ENCODE results near the gene WDFY1. TPM values are rescaled to one million over a fixed set of nuclear protein-coding genes. Genes with fewer than 3 reads are reported as not detected.

The WDFY1 gene
- total and polyA plus RNA-seq, 11 donors = 5.6 to 30.5 (median 14.2) TPM

DNA sequence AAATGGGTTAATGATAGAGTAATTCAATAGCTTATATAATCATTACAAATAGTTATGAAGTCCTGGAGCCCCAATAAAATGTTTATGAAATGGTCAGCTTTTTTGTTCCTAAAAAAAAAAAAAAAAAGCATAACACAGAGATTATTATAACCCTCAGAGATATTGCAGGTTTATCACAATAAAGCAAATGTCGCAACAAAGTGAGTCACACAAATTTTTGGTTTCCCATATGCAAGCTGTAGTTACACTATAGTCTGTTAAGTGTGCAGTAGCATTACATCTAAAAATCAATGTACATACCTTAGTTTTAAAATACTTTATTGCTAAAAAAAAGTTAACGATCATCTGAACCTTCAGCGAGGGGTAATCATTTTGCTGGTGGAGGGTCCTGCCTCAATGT is 20.0 kb downstream of the WDFY1 start:
- DNase-seq (no peak), ATAC-seq (no peak)
- intact Hi-C loops (cut with DNase I) = no loop called here
- no peaks in the 10 kb centered on the region for H3K27me3 ChIP-seq
- 96 to 98% (median 97%) methylated on average over 3 of the region's 3 CpGs for WGBS, 4 donors
- H3K4me3 ChIP-seq = no peak overlapping the region
- peaks cover 0 to 8% (median 0%) of the 10 kb centered on the region in 9 donors for H3K36me3 ChIP-seq
- H3K9me3 ChIP-seq = peaks cover 0 to 19% (median 6%) of the 10 kb centered on the region in 12 donors
- H3K27ac ChIP-seq = no peak overlapping the region
- H3K4me1 ChIP-seq = peaks cover 0 to 62% (median 6%) of the 10 kb centered on the region in 12 donors
- TF ChIP-seq POLR2A (IDR thresholded peaks at IDR 0.05) = no peak
- TF ChIP-seq, protein P1, sequence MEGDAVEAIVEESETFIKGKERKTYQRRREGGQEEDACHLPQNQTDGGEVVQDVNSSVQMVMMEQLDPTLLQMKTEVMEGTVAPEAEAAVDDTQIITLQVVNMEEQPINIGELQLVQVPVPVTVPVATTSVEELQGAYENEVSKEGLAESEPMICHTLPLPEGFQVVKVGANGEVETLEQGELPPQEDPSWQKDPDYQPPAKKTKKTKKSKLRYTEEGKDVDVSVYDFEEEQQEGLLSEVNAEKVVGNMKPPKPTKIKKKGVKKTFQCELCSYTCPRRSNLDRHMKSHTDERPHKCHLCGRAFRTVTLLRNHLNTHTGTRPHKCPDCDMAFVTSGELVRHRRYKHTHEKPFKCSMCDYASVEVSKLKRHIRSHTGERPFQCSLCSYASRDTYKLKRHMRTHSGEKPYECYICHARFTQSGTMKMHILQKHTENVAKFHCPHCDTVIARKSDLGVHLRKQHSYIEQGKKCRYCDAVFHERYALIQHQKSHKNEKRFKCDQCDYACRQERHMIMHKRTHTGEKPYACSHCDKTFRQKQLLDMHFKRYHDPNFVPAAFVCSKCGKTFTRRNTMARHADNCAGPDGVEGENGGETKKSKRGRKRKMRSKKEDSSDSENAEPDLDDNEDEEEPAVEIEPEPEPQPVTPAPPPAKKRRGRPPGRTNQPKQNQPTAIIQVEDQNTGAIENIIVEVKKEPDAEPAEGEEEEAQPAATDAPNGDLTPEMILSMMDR (IDR thresholded peaks at IDR 0.05) = no peak

DNA sequence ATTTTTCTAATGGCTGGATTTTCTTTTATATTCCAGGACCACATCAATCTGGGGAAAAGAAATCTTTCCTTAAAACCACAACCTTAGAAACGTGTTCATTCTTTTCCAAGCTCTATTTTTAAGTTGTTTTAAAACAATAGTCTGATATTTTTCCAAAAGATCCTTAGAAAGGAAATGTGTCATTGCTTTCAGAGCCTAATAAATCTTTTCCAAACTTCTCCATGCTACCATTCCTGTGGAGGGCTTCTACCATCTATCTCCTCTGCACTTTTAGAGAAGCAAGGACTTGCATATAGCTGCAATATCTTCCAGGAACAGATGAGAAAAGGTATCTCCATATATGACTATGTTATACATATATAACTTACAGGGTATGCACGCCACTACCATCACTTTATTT is 21.2 kb downstream of the WDFY1 start:
- Histone ChIP-seq H3K27ac (peak overlapping the region in 1 of 12 donors; percentile 30), H3K4me1 (peaks cover 0 to 61% (median 5%) of the 10 kb centered on the region in 12 donors), H3K9me3 (peaks cover 0 to 19% (median 6%) of the 10 kb centered on the region in 12 donors), H3K27me3 (no peaks in the 10 kb centered on the region), H3K36me3 (peaks cover 0 to 8% (median 0%) of the 10 kb centered on the region in 9 donors), H3K4me3 (no peak overlapping the region)
- no peak for ATAC-seq
- no peak for DNase-seq
- WGBS, 4 donors = 76 to 82% (median 79%) methylated on average over 2 of the region's 2 CpGs
- no peak for TF ChIP-seq POLR2A (IDR thresholded peaks at IDR 0.05)
- TF ChIP-seq, protein P1 (IDR thresholded peaks at IDR 0.05) = no peak
- intact Hi-C loops (cut with DNase I) = no loop called here

DNA sequence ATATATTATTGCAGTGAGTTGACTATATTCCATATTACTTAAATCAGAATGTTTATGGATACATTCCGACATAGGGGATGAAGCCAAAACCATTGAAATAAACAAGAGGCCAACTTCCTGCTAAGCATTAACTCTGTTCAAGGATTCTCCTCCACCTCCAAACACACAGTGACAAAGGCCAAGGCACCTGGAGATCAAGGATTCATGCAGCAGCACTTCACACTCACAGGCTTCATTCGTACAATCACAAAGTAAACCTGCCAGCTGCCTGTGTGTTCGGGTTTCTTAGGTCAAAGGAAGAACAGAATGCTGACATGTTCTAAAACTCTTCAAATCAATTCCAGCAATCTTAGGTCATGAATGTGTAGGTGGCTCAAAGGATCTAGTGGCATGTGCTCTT is 22.8 kb downstream of the WDFY1 start:
- 82 to 87% (median 84%) methylated on average over 3 of the region's 3 CpGs for WGBS, 4 donors
- peaks cover 0 to 12% (median 6%) of the 10 kb centered on the region in 12 donors for H3K9me3 ChIP-seq
- DNase-seq = no peak
- H3K27ac ChIP-seq = no peak overlapping the region
- no peaks in the 10 kb centered on the region for H3K27me3 ChIP-seq
- intact Hi-C loops (cut with DNase I) = no loop called here
- no peak overlapping the region for H3K4me3 ChIP-seq
- no peak for TF ChIP-seq POLR2A (IDR thresholded peaks at IDR 0.05)
- TF ChIP-seq, protein P1 (IDR thresholded peaks at IDR 0.05) = no peak
- no peak for ATAC-seq
- H3K4me1 ChIP-seq = peaks cover 0 to 71% (median 5%) of the 10 kb centered on the region in 12 donors
- H3K36me3 ChIP-seq = peaks cover 0 to 14% (median 4%) of the 10 kb centered on the region in 9 donors

DNA sequence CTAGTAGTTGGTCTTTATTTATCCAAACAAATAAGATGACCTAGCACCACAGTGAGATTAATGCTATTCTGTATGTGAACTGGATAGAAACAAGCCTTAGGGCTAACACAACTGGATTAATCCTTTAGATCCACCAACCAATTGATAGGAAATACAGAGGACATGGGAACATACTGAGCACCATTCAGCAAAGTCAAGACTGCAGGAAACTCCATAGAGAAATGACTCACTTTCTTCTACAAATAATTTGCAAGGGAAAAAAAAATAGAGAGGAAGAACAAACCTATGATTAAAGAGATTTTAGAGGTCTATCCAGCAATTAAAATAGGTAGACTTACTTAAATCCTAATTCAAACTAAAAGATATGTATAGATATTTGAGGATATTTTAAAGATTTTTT is 23.9 kb downstream of the WDFY1 start:
- H3K4me3 ChIP-seq = no peak overlapping the region
- peaks cover 0 to 3% (median 0%) of the 10 kb centered on the region in 12 donors for H3K9me3 ChIP-seq
- H3K27ac ChIP-seq = no peak overlapping the region
- H3K4me1 ChIP-seq = peaks cover 0 to 76% (median 5%) of the 10 kb centered on the region in 12 donors
- intact Hi-C loops (cut with DNase I) = no loop called here
- ATAC-seq (no peak), DNase-seq (no peak)
- no peak for TF ChIP-seq POLR2A (IDR thresholded peaks at IDR 0.05)
- TF ChIP-seq, protein P1 (IDR thresholded peaks at IDR 0.05) = no peak
- no peaks in the 10 kb centered on the region for H3K27me3 ChIP-seq
- H3K36me3 ChIP-seq = peaks cover 0 to 26% (median 16%) of the 10 kb centered on the region in 9 donors

All from heart left ventricle (tissue), 16 donors.